ENCODE data around the gene UTP14C.
"Not testable (repeated sequence)": the region's sequence is repeated elsewhere in the genome, so short reads cannot be mapped to it uniquely, and the experiment has no call there.

GRCh38 chr13:51984904-51985303, 39.6 kb upstream of the UTP14C start:
- TF ChIP-seq, protein P1, sequence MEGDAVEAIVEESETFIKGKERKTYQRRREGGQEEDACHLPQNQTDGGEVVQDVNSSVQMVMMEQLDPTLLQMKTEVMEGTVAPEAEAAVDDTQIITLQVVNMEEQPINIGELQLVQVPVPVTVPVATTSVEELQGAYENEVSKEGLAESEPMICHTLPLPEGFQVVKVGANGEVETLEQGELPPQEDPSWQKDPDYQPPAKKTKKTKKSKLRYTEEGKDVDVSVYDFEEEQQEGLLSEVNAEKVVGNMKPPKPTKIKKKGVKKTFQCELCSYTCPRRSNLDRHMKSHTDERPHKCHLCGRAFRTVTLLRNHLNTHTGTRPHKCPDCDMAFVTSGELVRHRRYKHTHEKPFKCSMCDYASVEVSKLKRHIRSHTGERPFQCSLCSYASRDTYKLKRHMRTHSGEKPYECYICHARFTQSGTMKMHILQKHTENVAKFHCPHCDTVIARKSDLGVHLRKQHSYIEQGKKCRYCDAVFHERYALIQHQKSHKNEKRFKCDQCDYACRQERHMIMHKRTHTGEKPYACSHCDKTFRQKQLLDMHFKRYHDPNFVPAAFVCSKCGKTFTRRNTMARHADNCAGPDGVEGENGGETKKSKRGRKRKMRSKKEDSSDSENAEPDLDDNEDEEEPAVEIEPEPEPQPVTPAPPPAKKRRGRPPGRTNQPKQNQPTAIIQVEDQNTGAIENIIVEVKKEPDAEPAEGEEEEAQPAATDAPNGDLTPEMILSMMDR (IDR thresholded peaks at IDR 0.05; ENCODE audit: insufficient read depth, low read depth, low read length): not testable (repeated sequence)
- not testable (repeated sequence) for TF ChIP-seq EZH2 (IDR thresholded peaks at IDR 0.05; ENCODE audit: insufficient read depth, low read length)
